Prostate gland (tissue), 2 donors: ENCODE data around the gene AKAP8. TPM values are rescaled to one million over a fixed set of nuclear protein-coding genes. Genes with fewer than 3 reads are reported as not detected.

Experiments
- DNase-seq: peaks from one replicate; pipeline ENCODE4 v3.0.0-alpha.2; 2019; ENCODE audit warnings: low spot score
- H3K27ac ChIP-seq, 2 donors: fragments of 200-600 bp; sonication (generic); 2 replicates each; pipeline ENCODE4 v1.5.1; 2017 to 2019
- H3K27me3 ChIP-seq: fragments of 200-600 bp; sonication (generic); replicated peaks from 2 replicates; pipeline ENCODE4 v1.5.1; 2019; ENCODE audit not compliant: insufficient read depth
- H3K36me3 ChIP-seq, 2 donors: fragments of 200-600 bp; sonication (generic); 1 replicate in 1 of 2; 2 replicates in 1 of 2; pipeline versions ENCODE4 v1.5.1 to v1.8.1; 2017 to 2019
- H3K4me1 ChIP-seq: fragments of 200-600 bp; sonication (generic); replicated peaks from 2 replicates; pipeline ENCODE4 v1.5.1; 2019
- H3K4me3 ChIP-seq, 2 donors: fragments of 200-600 bp; sonication (generic); 2 replicates each; pipeline ENCODE4 v1.5.1; 2017 to 2019
- H3K9me3 ChIP-seq: fragments of 200-600 bp; sonication (generic); 2 replicates; pipeline ENCODE4 v1.5.1; 2017
- POLR2A ChIP-seq: fragments of 450-650 bp; IDR thresholded peaks from one replicate; pipeline ENCODE4 v1.6.1; 2016; ENCODE audit warnings: antibody characterized with exemption, mild to moderate bottlenecking
- POLR2AphosphoS5 ChIP-seq: sonication (generic); formaldehyde crosslinking; IDR thresholded peaks from one replicate; pipeline ENCODE4 v1.6.1; 2017; ENCODE audit warnings: antibody characterized with exemption
- whole genome bisulfite sequencing: methylation state at CpG from one replicate; pipeline ENCODE4 v1.1.5; 2018; 5-methylcytosine and 5-hydroxymethylcytosine counted together
- intact Hi-C: fragments of 100-400 bp; cut with DNase I; formaldehyde crosslinking; loops from one replicate; pipeline ENCODE4 v1.14.2; 2022
- total RNA-seq, 2 donors: library from RNA; depleted of rRNA; stranded (reverse); fragments of >200 nt; gene quantifications; one replicate each; pipeline ENCODE4 v1.1.0, GENCODE V29; 2016
- TF ChIP-seq, protein P1 (sequence below), 4 experiments: fragments of 200-600 bp in 2 of 4; fragments of 450-650 bp in 2 of 4; sonication (generic) in 2 of 4; IDR thresholded peaks; 1 replicate in 3 of 4; 2 replicates in 1 of 4; pipeline ENCODE4 v1.5.1; 2016 to 2019; ENCODE audit warnings: antibody characterized with exemption in 4 of 4, mild to moderate bottlenecking in 2 of 4, moderate library complexity in 2 of 4

Gene AKAP8
- total RNA-seq, 2 donors from 2014 or later = 30.3 to 34.2 TPM

DNA sequence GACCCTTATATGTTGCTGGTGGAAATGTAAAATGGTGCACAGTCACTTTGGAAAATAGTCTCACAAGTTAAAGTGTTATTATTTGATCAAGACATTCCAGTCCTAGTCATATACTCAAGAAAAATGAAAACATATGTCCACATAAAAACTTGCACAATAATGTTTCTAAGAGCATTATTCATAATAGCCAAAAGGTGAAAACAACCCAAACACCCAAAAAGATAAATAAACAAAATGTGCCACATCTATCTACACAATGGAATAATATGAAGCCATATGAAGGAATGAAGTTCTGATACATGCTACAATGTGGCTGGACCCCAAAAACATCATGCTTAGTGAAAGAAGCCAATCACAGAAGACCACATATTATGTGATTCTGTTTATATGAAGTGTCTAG lies 14.4 kb upstream of the AKAP8 start:
- H3K36me3 ChIP-seq = peaks cover 9 to 27% of the 10 kb centered on the region in 2 donors
- no peaks in the 10 kb centered on the region for H3K27me3 ChIP-seq
- no peak overlapping the region for H3K27ac ChIP-seq
- no peak for DNase-seq
- TF ChIP-seq, protein P1, sequence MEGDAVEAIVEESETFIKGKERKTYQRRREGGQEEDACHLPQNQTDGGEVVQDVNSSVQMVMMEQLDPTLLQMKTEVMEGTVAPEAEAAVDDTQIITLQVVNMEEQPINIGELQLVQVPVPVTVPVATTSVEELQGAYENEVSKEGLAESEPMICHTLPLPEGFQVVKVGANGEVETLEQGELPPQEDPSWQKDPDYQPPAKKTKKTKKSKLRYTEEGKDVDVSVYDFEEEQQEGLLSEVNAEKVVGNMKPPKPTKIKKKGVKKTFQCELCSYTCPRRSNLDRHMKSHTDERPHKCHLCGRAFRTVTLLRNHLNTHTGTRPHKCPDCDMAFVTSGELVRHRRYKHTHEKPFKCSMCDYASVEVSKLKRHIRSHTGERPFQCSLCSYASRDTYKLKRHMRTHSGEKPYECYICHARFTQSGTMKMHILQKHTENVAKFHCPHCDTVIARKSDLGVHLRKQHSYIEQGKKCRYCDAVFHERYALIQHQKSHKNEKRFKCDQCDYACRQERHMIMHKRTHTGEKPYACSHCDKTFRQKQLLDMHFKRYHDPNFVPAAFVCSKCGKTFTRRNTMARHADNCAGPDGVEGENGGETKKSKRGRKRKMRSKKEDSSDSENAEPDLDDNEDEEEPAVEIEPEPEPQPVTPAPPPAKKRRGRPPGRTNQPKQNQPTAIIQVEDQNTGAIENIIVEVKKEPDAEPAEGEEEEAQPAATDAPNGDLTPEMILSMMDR (IDR thresholded peaks at IDR 0.05) = no peak
- TF ChIP-seq POLR2A (no peak), POLR2AphosphoS5 (no peak)
- H3K4me3 ChIP-seq = no peak overlapping the region
- no peaks in the 10 kb centered on the region for H3K9me3 ChIP-seq
- intact Hi-C loops = no loop called here
- no peaks in the 10 kb centered on the region for H3K4me1 ChIP-seq

DNA sequence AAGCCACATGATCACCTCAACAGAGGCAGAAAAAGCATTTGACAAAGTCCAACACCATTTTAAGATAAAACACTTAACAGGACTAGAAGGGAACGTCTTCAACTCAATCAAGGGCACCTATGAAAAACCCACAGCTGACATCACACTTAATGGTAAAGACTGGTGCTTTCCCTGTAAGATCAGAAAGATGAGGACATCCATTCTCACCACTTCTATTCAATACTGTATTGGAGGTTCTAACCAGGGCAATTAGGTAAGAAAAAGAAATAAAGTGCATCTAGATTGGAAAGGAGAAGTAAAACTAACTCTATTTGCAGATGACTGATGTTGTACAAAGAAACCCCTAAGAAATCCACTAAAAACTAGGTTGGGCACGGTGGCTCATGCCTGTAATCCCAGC lies 11.2 kb upstream of the AKAP8 start:
- H3K9me3 ChIP-seq = no peaks in the 10 kb centered on the region
- no peak overlapping the region for H3K4me3 ChIP-seq
- peaks cover 0 to 4% of the 10 kb centered on the region in 2 donors for H3K36me3 ChIP-seq
- no peaks in the 10 kb centered on the region for H3K4me1 ChIP-seq
- no peak for TF ChIP-seq POLR2A
- TF ChIP-seq POLR2AphosphoS5 = no peak
- TF ChIP-seq, protein P1 (IDR thresholded peaks at IDR 0.05) = no peak
- intact Hi-C loops = no loop called here
- H3K27me3 ChIP-seq = no peaks in the 10 kb centered on the region
- DNase-seq = no peak
- H3K27ac ChIP-seq = no peak overlapping the region
- 83% methylated on average over 2 of the region's 2 CpGs for WGBS

DNA sequence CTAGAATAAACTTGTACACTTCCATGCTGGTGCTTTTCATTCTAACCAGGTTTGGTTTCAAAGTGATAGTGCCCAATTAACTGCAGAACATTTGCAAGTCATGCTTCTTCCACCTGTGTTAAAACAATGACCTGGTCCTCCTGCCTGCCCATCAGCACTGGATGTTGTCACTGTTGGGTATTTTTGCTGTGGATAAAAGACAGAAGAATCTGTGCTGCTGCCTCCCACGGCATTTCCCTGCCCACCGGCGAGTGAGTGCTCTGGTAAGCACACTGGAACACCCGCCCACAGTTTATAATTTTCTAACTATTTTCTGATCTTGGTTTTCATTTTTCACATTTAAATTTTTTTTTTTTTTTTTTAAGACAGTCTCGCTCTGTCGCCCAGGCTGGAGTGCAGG lies 2.3 kb upstream of the AKAP8 start:
- Histone ChIP-seq H3K27me3 (no peaks in the 10 kb centered on the region), H3K4me1 (peaks cover 15% of the 10 kb centered on the region), H3K36me3 (no peaks in the 10 kb centered on the region), H3K9me3 (no peaks in the 10 kb centered on the region), H3K4me3 (no peak overlapping the region), H3K27ac (no peak overlapping the region)
- TF ChIP-seq POLR2A = no peak
- TF ChIP-seq POLR2AphosphoS5 = no peak
- TF ChIP-seq, protein P1 (IDR thresholded peaks at IDR 0.05) = no peak
- intact Hi-C loops = loop anchor here (5.0 kb wide), 1 partner anchor 35 kb away; the partner anchor contains the start of gene AKAP8L
- DNase-seq = no peak
- WGBS = 82% methylated on average over 6 of the region's 6 CpGs

DNA sequence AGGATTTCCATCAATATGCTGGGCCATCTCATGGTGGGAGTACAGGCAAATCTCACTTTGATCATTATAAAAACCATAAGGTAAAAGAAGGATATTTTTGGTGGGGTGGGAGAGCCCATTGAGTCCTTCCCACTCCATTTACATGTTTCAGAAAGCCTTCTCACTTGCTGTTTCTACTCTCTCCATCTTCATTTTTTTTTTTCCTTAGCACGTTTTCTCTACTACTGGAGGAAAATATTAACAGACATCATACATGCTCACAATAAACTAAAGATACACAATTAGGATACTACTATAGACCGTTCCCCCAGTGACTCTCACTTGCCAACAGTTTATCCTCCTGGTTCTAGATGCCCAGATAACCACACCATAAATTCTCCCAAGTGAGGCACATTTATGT lies 1.8 kb upstream of the AKAP8 start:
- H3K4me1 ChIP-seq = peaks cover 17% of the 10 kb centered on the region
- 43% methylated on average over 2 of the region's 2 CpGs for WGBS
- H3K9me3 ChIP-seq = no peaks in the 10 kb centered on the region
- H3K36me3 ChIP-seq = no peaks in the 10 kb centered on the region
- no peaks in the 10 kb centered on the region for H3K27me3 ChIP-seq
- intact Hi-C loops = loop anchor here (5.0 kb wide), 1 partner anchor 36 kb away; the partner anchor contains the start of gene AKAP8L
- TF ChIP-seq POLR2AphosphoS5 = no peak
- TF ChIP-seq POLR2A = no peak
- TF ChIP-seq, protein P1 (IDR thresholded peaks at IDR 0.05) = no peak
- H3K27ac ChIP-seq = peak overlapping the region in 1 of 2 donors; percentile 96
- no peak for DNase-seq
- no peak overlapping the region for H3K4me3 ChIP-seq

DNA sequence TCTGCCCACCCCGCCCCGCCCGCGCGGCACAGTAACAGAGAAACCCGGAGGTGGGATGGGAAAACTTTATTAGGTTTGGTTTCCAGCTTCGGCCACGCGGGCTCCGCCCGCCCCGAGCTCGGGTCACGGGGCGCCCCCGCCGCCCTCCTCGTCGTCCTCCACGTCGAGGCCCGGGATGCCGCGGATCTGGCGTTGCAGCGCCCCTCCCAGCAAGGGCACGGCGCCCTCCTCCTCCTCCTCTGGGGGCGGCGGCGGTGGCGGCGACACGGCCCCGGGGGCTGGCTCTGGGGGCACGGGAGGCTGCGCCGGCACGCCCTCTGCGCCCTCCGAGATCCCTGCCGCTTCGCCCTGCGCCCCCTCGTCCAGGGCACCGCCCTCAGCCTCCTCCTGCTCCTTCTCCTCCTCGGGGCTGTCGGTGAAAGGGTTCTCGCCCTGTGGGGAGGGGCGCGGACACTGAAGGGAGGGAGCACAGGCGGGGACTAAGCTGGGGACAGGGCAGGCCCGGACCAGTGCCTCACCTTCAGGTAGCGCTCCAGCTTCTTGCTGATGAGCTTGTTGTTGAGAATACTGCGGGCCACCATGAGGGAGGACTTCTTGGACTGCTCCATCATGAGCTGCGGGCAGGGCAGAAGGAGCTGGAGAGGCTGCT lies 536 bp upstream of the AKAP8 start:
- Histone ChIP-seq H3K36me3 (no peaks in the 10 kb centered on the region), H3K27me3 (no peaks in the 10 kb centered on the region), H3K9me3 (no peaks in the 10 kb centered on the region), H3K4me3 (peak overlapping the region; percentile 80 to 94), H3K4me1 (peaks cover 17% of the 10 kb centered on the region), H3K27ac (peak overlapping the region; percentile 92 to 96)
- TF ChIP-seq POLR2AphosphoS5 = no peak
- peak; percentile 38 for TF ChIP-seq POLR2A
- intact Hi-C loops = loop anchor here (5.0 kb wide), 3 partner anchors 37 to 113 kb away; partner anchors contain the start of gene AKAP8L
- under 1% methylated on average over 48 of the region's 56 CpGs for WGBS
- peak; percentile 59 for DNase-seq
